K562 (cell line): ENCODE results near the gene CRABP2. TPM values are rescaled to one million over a fixed set of nuclear protein-coding genes. Genes with fewer than 3 reads are reported as not detected.
A peak's percentile ranks its signal among the peaks of the same experiment; 100 is the strongest.

ENCODE experiments used
- BRCA1 ChIP-seq, 2 experiments: fragments of 450-650 bp in 1 of 2; sonication (generic) in 1 of 2; formaldehyde crosslinking in 1 of 2; IDR thresholded peaks; 2 replicates each; pipeline versions ENCODE4 v1.5.0 to v1.6.1; 2017 to 2020; ENCODE audit warnings: mild to moderate bottlenecking in 1 of 2, missing genetic modification reagents in 1 of 2
- CCNT2 ChIP-seq: IDR thresholded peaks from 2 replicates; pipeline ENCODE4 v1.6.1; 2011; ENCODE audit warnings: borderline replicate concordance, low read depth, mild to moderate bottlenecking, moderate library complexity, mixed read lengths, low read length; ENCODE audit not compliant: insufficient read length; ENCODE audit errors: extremely low read depth
- CEBPG ChIP-seq, 3 experiments: fragments of 200-800 bp in 1 of 3; sonication (Bioruptor generic) in 1 of 3; sonication (generic) in 1 of 3; formaldehyde crosslinking in 1 of 3; IDR thresholded peaks in 2 of 3; conservative IDR thresholded peaks in 1 of 3; 2 replicates each; pipeline versions ENCODE4 v1.6.1 to v1.8.0; 2016 to 2022; ENCODE audit warnings: missing compliant biosample characterization in 2 of 3, missing genetic modification characterization in 2 of 3, mild to moderate bottlenecking in 1 of 3, missing genetic modification reagents in 1 of 3
- GTF2A2 ChIP-seq: IDR thresholded peaks from 2 replicates; pipeline ENCODE4 v1.6.1; 2016; ENCODE audit warnings: mild to moderate bottlenecking, missing genetic modification characterization, missing compliant biosample characterization
- HIVEP1 ChIP-seq: fragments of 250-450 bp; sonication (Bioruptor Pico); IDR thresholded peaks from 2 replicates; pipeline ENCODE4 v1.4.0; 2020; ENCODE audit warnings: mild to moderate bottlenecking
- ID3 ChIP-seq, 2 experiments: fragments of 250-450 bp in 1 of 2; fragments of 450-650 bp in 1 of 2; sonication (Bioruptor Pico) in 1 of 2; IDR thresholded peaks; 2 replicates each; pipeline versions ENCODE4 v1.6.1 to v1.8.0; 2016 to 2021; ENCODE audit warnings: mild to moderate bottlenecking in 2 of 2, moderate library complexity in 2 of 2, missing compliant biosample characterization in 1 of 2, missing genetic modification characterization in 1 of 2
- IRF1 ChIP-seq: sonication (generic); formaldehyde crosslinking; IDR thresholded peaks from 2 replicates; pipeline ENCODE4 v1.8.0; 2022; ENCODE audit warnings: missing genetic modification reagents, mild to moderate bottlenecking, borderline replicate concordance
- IRF9 ChIP-seq: fragments of 450-650 bp; IDR thresholded peaks from 2 replicates; pipeline ENCODE4 v1.6.1; 2016; ENCODE audit warnings: missing biosample characterization, missing genetic modification characterization
- KDM2B ChIP-seq: fragments of 250-450 bp; sonication (Bioruptor Pico); IDR thresholded peaks from 2 replicates; pipeline ENCODE4 v1.8.0; 2021; ENCODE audit warnings: mild to moderate bottlenecking, moderate library complexity
- KDM4B ChIP-seq, 2 experiments: fragments of 450-650 bp in 1 of 2; sonication (generic) in 1 of 2; IDR thresholded peaks; 2 replicates each; pipeline ENCODE4 v1.6.1; 2016 to 2017; ENCODE audit warnings: borderline replicate concordance in 2 of 2, antibody characterized with exemption in 1 of 2, low read depth in 1 of 2, mild to moderate bottlenecking in 1 of 2
- MAFK ChIP-seq: IDR thresholded peaks from 2 replicates; pipeline ENCODE4 v1.6.1; 2011; ENCODE audit warnings: low read length, improper control_type of control experiment
- PRMT5 ChIP-seq: sonication (generic); formaldehyde crosslinking; IDR thresholded peaks from 2 replicates; pipeline ENCODE4 v1.5.0; 2020; ENCODE audit warnings: missing genetic modification reagents
- RFX1 ChIP-seq: fragments of 450-650 bp; IDR thresholded peaks from 2 replicates; pipeline ENCODE4 v1.6.1; 2016; ENCODE audit warnings: mild to moderate bottlenecking, moderate library complexity
- SMARCA5 ChIP-seq: fragments of 450-650 bp; IDR thresholded peaks from 2 replicates; pipeline ENCODE4 v1.6.1; 2016
- SRSF3 ChIP-seq: fragments of 200-400 bp; formaldehyde crosslinking; IDR thresholded peaks from 2 replicates; pipeline ENCODE4 v1.6.1; 2016; ENCODE audit warnings: mild to moderate bottlenecking, low read length, moderate library complexity; ENCODE audit not compliant: insufficient read depth
- THRA ChIP-seq: fragments of 450-650 bp; IDR thresholded peaks from 2 replicates; pipeline ENCODE4 v1.6.1; 2017; ENCODE audit warnings: mild to moderate bottlenecking, moderate library complexity
- THRB ChIP-seq: fragments of 450-650 bp; formaldehyde crosslinking; conservative IDR thresholded peaks from 2 replicates; pipeline ENCODE4 v1.4.0; 2022; ENCODE audit warnings: mild to moderate bottlenecking, missing genetic modification characterization
- ZBED1 ChIP-seq: IDR thresholded peaks from 2 replicates; pipeline ENCODE4 v1.6.1; 2014
- ZBTB43 ChIP-seq: sonication (generic); formaldehyde crosslinking; IDR thresholded peaks from 2 replicates; pipeline ENCODE4 v1.8.0; 2023; ENCODE audit warnings: mild to moderate bottlenecking, missing genetic modification reagents
- ZFPM2 ChIP-seq: fragments of 250-450 bp; sonication (Bioruptor Pico); IDR thresholded peaks from 2 replicates; pipeline ENCODE4 v1.5.1; 2022; ENCODE audit warnings: mild to moderate bottlenecking
- polyA plus RNA-seq, 8 experiments: library from polyadenylated mRNA; depleted of rRNA in 4 of 8; stranded (reverse) in 5 of 8; unstranded in 3 of 8; fragments of >200 nt; fragmentation: Nextera tagmentation in 2 of 8; fragmentation: Illumina TruSeq in 1 of 8; extraction: Ambion mirVana in 2 of 8; extraction: Trizol in 1 of 8; gene quantifications; 2 replicates each; pipeline versions ENCODE4 v1.2.1 to v1.2.3, GENCODE V29; 2011 to 2014; ENCODE audit warnings: inconsistent platforms in 1 of 8, missing spikeins in 1 of 8
- total RNA-seq, 7 experiments: library from RNA; depleted of rRNA in 6 of 7; stranded (reverse); fragments of >200 nt in 6 of 7; fragmentation: Illumina TruSeq in 2 of 7; extraction: Trizol in 2 of 7; gene quantifications; 2 replicates each; pipeline versions ENCODE4 v1.2.1 to v1.2.3, GENCODE V29; 2011 to 2021; ENCODE audit warnings: low replicate concordance in 1 of 7

Gene CRABP2
- total and polyA plus RNA-seq, 9 of the 15 experiments (the other 6 are each of a cell fraction or from before 2014, with no cell fraction given): 0.30 to 2.5 (median 0.82) TPM

GRCh38 chr1:156750711-156751450, 45.5 kb upstream of the CRABP2 start (continued):
- TF ChIP-seq THRA: no peak
- no peak for TF ChIP-seq ID3 (CRISPR knock-in tag; IDR thresholded peaks at IDR 0.05)
- 0 out of 2 replicates have a peak, but pooled peaks have one; percentile 21 for TF ChIP-seq ID3 (tag; IDR thresholded peaks at IDR 0.05)
- no peak for TF ChIP-seq IRF9
- TF ChIP-seq SRSF3: 0 out of 2 replicates have a peak, but pooled peaks have one; percentile 49
- no peak for TF ChIP-seq GTF2A2 (tag)
- TF ChIP-seq CCNT2: peak; percentile 9
- no peak for TF ChIP-seq ZBTB43 (CRISPR knock-in tag)
- TF ChIP-seq SMARCA5: no peak
- no peak for TF ChIP-seq IRF1 (CRISPR knock-in tag)
- TF ChIP-seq RFX1: no peak
- no peak for TF ChIP-seq KDM2B (CRISPR knock-in tag)
- no peak for TF ChIP-seq MAFK
- no peak for TF ChIP-seq HIVEP1 (CRISPR knock-in tag)
- TF ChIP-seq THRB (CRISPR knock-in tag): no peak
- TF ChIP-seq KDM4B (IDR thresholded peaks at IDR 0.05; ENCODE audit: borderline replicate concordance in 2 of 2, low read depth in 1 of 2): 0 out of 4 replicates have a peak, but pooled peaks of 1 of the 2 experiments have one; percentile 9
- TF ChIP-seq ZFPM2 (CRISPR knock-in tag): 0 out of 2 replicates have a peak, but pooled peaks have one; percentile 31
- no peak for TF ChIP-seq BRCA1 (IDR thresholded peaks at IDR 0.05)
- no peak for TF ChIP-seq BRCA1 (CRISPR knock-in tag; IDR thresholded peaks at IDR 0.05)
- TF ChIP-seq CEBPG (CRISPR knock-in tag; IDR thresholded peaks at IDR 0.05): peak; percentile 84
- TF ChIP-seq CEBPG (tag; conservative IDR thresholded peaks at IDR 0.05 in 1 of 2, IDR thresholded peaks at IDR 0.05 in 1 of 2): peak in 1 of 2 experiments; percentile 95; a peak in 3 of 4 replicates
- no peak for TF ChIP-seq PRMT5
- TF ChIP-seq ZBED1: no peak
